HL-60 (cell line): ENCODE measurements around the gene BLOC1S3.

Experiments used
- DNase-seq, 2 experiments: peaks; one replicate each; pipeline ENCODE4 v3.0.0-alpha.2; 2010 to 2020; ENCODE audit warnings: low read depth in 1 of 2, low spot score in 1 of 2
- H3K27ac ChIP-seq: fragments of 250-450 bp; sonication (Bioruptor Pico); replicated peaks from 2 replicates; pipeline ENCODE4 v1.5.1; 2020; ENCODE audit warnings: mild to moderate bottlenecking, moderate library complexity
- H3K27me3 ChIP-seq: fragments of 250-450 bp; sonication (Bioruptor Pico); 2 replicates; pipeline ENCODE4 v1.5.1; 2021; ENCODE audit warnings: mild to moderate bottlenecking, moderate library complexity; ENCODE audit not compliant: insufficient read depth, poor library complexity, severe bottlenecking
- H3K4me3 ChIP-seq: replicated peaks from 2 replicates; pipeline ENCODE4 v1.5.1; 2011; ENCODE audit warnings: mild to moderate bottlenecking, control low read depth, low read length; ENCODE audit not compliant: insufficient read depth
- CTCF ChIP-seq: IDR thresholded peaks from one replicate; pipeline ENCODE4 v1.5.1; 2011; ENCODE audit warnings: low read length, control low read depth, inconsistent platforms; ENCODE audit not compliant: insufficient read depth
- GABPA ChIP-seq: IDR thresholded peaks from 2 replicates; pipeline ENCODE4 v1.6.1; 2012; ENCODE audit warnings: low read depth
- POLR2AphosphoS5 ChIP-seq: IDR thresholded peaks from 2 replicates; pipeline ENCODE4 v1.6.1; 2012; ENCODE audit warnings: low read depth
- REST ChIP-seq: IDR thresholded peaks from 2 replicates; pipeline ENCODE4 v1.6.1; 2012; ENCODE audit warnings: low read depth; ENCODE audit not compliant: insufficient replicate concordance
- SPI1 ChIP-seq: IDR thresholded peaks from 2 replicates; pipeline ENCODE4 v1.6.1; 2012; ENCODE audit warnings: low read depth, mild to moderate bottlenecking, borderline replicate concordance

The BLOC1S3 gene

GRCh38 chr19:45170146-45171106 is 8.2 kb upstream of the BLOC1S3 start:
- no peak for DNase-seq
- Histone ChIP-seq H3K4me3 (no peak overlapping the region), H3K27ac (no peak overlapping the region), H3K27me3 (no peaks in the 10 kb centered on the region)
- no peak for TF ChIP-seq CTCF
- no peak for TF ChIP-seq REST

- Histone ChIP-seq H3K27ac (no peak overlapping the region), H3K4me3 (no peak overlapping the region), H3K27me3 (no peaks in the 10 kb centered on the region)
- TF ChIP-seq CTCF (no peak), POLR2AphosphoS5 (no peak), GABPA (no peak), SPI1 (no peak), REST (no peak)
- DNase-seq = no peak
Observed at GRCh38 chr19:45171211-45171623, 7.4 kb upstream of the BLOC1S3 start.

GRCh38 chr19:45172173-45172572 is 6.4 kb upstream of the BLOC1S3 start:
- no peak for DNase-seq
- no peak overlapping the region for H3K4me3 ChIP-seq
- H3K27me3 ChIP-seq = no peaks in the 10 kb centered on the region
- TF ChIP-seq SPI1 (no peak), CTCF (no peak), POLR2AphosphoS5 (no peak), REST (no peak), GABPA (no peak)
- H3K27ac ChIP-seq = no peak overlapping the region
